ENCODE data around the gene HS1BP3.

HS1BP3 gene

DNA sequence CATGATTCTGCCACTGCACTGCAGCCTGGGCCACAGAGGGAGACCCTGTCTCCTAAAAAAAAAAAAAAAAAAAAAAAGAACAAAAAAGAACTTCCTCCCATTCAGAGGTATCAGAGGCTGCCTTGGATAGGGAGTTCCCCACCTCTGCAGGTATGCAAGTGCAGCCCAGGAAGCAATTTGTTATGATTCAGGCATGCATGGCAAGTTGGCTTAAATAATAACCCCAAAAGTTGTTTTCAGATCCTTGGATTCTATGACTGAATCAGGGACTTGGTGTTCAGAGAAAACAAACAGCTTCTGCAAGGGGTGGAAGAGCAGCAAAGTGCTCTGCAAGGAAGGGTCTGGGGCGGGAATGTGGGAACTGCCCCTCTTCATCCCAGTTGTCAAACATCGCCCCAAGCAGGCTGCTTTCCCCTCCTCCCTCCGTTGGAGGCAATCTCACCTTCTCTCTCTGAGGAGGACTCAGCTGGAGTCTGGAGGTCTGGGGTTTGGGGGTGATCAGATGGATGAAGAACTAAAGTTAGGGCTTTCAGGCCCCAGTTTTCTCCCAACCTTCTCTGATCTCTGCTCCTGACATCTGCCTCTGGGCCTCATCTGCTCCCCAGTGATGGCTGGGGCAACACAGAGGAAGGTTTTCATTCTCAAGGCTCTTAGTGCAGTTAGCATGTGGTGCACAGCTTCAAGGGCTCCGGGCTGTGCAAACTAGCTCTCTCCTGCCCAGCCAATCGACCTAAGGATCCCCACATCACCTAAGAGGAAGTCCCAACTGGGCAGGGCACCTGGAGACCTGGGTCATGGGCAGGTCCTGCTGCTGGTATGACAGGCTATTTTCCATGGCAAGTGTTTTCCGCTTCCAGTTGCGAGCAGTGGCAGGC, 12.5 kb upstream of the HS1BP3 start:
- DNase-seq (ENCODE audit: low spot score) = no peak

DNA sequence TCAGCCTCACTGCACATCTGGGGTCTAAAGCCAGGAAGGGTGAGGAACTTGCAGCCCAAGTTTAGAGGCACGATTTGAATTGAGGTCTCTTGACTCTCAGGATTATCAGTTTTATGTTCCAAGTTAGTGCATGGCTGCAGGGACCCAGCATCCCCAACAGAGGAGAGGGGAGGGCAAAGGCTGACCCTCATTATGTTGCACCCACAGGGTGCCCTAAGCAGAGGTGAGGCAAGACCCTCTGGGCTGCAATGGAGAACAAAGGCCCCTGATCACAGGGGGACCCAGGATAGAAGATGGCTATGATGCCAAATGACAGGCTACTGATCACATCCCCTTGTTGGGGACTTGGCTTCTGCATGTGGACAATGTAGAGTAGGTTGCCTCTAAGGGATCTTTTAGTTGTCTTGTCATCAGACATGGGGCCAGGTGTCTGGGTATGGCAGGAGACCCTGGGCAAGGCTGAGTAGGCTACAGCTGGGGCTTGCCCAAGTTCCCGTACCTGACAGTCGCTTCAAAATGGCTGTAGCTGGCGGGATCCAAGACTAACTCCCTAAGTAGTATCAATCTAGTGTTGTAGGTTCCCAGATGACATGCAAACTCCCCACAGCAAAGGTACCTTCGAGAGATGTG, 11.5 kb upstream of the HS1BP3 start:
- no peak for DNase-seq (ENCODE audit: low spot score)

- DNase-seq (ENCODE audit: low spot score) = peak; percentile 82
Measured at GRCh38 chr2:20661421-20662307, 10.8 kb upstream of the HS1BP3 start.

GRCh38 chr2:20660506-20661420, 9.9 kb upstream of the HS1BP3 start:
- peak; percentile 79 for DNase-seq (ENCODE audit: low spot score)

DNA sequence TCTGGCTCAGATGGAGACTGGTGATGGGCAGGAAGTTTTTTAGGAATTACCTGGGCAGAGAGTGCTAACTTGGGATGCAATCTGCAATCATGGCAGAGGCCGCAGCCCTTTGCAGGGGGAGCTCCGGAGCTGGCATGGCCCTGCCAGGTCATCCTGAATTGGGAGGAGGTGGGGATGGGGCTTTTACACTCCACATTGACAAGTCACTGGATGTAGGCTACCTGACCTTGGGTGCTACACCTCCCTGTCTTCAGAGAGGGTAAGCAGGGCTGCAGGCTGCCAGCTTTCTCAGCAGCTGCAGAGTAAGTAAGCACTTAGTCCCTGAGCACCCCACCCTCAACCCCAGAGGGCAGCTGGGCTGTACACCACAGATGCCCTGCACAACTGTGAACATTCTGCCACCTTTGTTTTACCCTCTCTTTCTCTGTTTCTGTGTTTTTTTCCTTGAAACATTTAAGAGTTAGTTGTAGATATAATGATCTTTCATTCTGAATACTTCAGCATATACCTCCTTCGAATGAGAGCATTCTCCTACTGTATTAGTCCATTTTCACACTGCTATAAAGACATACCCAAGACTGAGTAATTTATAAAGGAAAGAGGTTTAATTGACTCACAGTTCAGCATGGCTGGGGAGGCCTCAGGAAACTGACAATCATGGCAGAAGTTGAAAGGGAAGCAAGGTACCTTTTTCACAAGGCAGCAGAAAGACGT, 6.8 kb upstream of the HS1BP3 start:
- DNase-seq (ENCODE audit: low spot score) = no peak

DNA sequence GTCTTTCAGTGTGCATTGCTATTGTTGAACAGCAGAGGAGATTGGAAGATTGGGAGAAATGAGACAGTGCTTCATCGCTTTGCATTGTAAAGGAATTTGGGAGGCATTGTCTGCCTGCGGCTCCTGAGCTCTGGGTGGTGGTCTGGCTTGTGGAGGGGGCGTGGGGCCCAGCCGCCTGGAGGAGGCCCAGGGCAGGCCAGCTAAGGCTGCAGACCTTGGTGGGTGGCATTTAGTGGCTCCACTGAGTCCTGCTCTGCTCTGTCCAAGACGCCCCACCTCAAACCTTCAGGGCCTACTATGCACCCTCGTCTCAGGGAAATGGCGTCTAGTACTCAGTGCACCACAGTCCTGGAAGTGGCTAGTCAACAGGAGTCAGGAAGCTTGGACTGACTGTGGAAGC, 5.7 kb upstream of the HS1BP3 start:
- no peak for DNase-seq (ENCODE audit: low spot score)

DNA sequence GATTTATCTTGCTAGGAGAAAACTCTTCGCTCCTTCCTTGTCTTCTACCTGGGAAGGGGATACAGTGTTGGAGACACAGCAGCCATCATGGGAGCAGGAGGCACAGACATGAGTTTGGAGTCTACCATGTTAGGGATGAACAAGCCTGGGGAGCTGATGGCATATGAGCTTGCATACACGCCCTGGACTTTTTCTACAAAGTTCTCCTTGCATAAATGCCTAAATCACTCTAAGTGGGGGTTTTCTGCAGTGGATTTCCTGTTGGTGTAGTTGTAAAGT, 3.6 kb upstream of the HS1BP3 start:
- no peak for DNase-seq (ENCODE audit: low spot score)

DNA sequence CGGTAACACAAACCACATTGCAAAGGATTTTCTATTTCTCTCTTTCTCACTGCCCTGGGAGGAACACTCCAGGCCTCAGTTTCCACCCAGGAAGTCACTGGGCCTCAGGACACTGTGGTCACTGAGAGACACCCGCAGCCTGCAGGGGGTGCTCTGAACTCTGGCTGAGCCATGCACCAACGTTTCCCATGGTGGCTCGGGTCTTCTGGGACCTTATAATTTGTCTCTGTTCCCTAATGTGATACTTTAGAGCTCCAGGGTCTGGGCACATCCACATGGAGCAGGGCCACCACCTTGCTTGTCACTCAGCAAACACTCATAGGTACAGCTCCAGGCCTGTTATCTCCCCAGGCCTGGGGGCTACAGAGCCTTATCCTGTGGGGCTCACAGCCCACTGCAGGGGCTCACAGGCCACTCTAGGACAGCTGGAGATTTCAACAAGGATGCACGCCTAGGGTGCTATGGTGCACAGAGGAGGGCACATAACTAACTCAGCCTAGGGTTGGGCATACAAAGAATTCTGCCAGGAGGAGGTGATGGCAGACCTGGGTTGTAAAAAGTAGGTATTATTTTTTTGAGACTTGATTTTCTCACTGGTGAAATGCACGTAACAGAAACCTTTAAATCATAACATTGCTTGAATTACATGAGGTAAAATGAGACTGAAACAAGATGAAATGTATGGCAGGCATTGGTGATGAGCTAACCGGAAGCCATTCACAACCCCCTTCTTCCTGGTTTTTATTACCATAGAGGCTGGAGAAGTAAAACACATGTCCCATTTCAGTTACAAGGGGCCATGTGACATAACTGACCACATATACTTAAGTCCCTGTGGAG, 3.0 kb upstream of the HS1BP3 start:
- DNase-seq (ENCODE audit: low spot score) = no peak

GRCh38 chr2:20652673-20653575, 2.0 kb upstream of the HS1BP3 start:
- no peak for DNase-seq (ENCODE audit: low spot score)

GRCh38 chr2:20652141-20652540, 1.2 kb upstream of the HS1BP3 start:
- DNase-seq (ENCODE audit: low spot score) = no peak

GRCh38 chr2:20651731-20652099, 817 bp upstream of the HS1BP3 start:
- no peak for DNase-seq (ENCODE audit: low spot score)

- peak; percentile 72 for DNase-seq (ENCODE audit: low spot score)
Measured at GRCh38 chr2:20650393-20650876, 463 bp downstream of the HS1BP3 start.

DNA sequence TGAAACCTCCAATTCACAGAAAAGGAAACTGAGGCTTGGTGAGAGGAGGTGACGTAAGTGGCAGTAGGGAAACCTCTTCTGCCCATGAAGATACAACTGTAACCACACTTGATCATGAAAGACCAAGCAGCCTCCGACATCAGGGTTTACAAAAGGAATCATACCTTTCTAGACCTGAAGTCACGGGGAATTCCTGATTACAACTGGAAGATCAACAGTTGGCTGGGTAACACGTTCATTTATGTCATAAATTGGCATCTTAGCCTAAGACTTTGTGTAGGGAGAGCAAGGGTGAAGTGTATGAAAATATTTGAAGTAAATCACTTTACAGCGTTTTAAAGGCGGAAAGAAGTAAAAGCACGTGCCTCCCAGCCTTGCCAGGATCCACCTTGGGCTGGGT, 922 bp downstream of the HS1BP3 start:
- no peak for DNase-seq (ENCODE audit: low spot score)

DNA sequence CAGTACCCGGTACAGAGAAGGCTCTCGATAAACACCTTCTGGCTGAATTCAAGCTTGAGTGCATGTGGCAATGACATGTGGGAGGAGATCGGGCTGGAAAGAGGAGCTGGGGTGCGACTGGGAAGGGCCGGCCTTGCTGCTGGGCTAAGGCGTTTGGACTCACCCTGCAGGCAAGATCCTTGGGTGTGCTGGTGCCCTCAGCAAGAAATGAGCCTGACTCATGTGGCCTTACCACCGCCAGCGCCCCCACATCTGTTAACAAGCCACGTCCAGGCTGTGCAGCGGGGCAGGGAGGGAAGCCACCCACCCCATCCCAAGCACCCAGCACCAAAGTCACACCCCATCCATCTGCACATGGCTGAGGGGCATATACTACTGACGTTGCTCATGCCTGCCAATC, 1.3 kb downstream of the HS1BP3 start:
- no peak for DNase-seq (ENCODE audit: low spot score)

DNA sequence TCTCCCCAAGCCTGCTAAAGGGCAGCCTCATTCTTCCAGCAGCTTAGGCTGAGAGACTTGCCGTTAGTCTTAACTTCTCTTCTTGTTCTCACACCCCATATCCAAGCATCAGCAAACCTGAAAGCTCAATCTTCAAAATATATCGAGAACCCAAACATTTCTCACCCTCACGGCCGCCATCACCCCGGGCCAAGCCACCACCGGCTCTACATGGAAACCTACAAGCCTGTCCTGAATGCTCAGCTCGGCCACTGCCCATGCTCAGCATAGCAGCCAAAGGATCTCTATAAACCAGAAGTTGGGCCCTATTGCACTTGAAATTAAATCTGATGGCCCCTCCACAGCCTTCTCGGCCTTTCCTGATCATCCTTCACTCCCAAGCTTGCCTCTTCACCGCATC, 2.1 kb downstream of the HS1BP3 start:
- no peak for DNase-seq (ENCODE audit: low spot score)

GRCh38 chr2:20648206-20648605, 2.7 kb downstream of the HS1BP3 start:
- no peak for DNase-seq (ENCODE audit: low spot score)

DNA sequence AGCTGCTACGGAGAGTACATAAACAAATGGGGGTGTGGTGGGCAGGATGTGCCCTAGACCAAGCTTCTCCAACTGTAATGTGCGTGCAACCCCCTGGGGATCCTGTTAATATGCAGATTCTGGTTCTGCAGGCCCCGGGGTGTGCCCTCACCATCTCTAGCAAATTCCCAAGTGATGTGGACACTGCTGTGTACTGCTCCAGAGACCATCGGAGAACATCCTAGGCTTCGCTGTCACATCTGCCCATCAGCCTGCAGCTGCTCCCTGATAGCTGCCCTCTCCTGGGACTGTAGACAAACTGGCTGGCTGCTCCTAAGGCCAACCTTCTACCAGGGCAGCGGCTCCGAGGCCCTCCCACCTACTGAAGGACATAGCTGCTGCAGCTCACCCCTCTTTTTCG, 3.2 kb downstream of the HS1BP3 start:
- no peak for DNase-seq (ENCODE audit: low spot score)

- DNase-seq (ENCODE audit: low spot score) = no peak
Measured at GRCh38 chr2:20647211-20647610, 3.7 kb downstream of the HS1BP3 start.

DNA sequence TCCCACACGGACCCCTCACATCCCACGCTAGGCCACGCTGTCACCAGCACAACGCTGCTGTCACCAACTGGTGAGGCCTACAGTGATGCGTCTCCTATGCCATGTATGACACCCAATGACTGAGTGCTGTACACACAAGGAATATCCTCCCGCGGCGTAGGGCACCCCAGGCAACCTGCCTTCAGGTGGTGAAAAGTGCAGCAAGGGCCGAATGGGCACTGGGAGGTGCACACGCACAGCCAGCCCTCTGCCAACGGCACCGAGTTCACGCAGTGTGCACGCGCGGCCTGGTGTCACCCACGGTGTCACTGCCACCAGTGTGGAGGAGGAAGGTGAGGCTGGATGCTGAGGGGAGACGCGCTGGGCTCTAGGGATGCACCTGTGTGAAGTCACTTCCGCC, 4.5 kb downstream of the HS1BP3 start:
- DNase-seq (ENCODE audit: low spot score) = no peak
